RPMI8226 (cell line): Measurements from ENCODE around the gene FAM72B.
A peak's percentile ranks its signal among the peaks of the same experiment; 100 is the strongest.
"Not testable (repeated sequence)": the region's sequence is repeated elsewhere in the genome, so short reads cannot be mapped to it uniquely, and the experiment has no call there.

Experiments used
- DNase-seq: peaks from one replicate; pipeline ENCODE4 v3.0.0-alpha.2; 2015

The FAM72B gene

GRCh38 chr1:121184290-121185127 lies at the start of gene FAM72B, which contains the start of gene SRGAP2C:
FAM72B (minus strand) TSS chr1:121184340; CDS start chr1:121183489, 851 bp downstream.
SRGAP2C (plus strand) TSS chr1:121184975; CDS start chr1:121187447, 2,472 bp downstream.
- peak; percentile 99 for DNase-seq

- not testable (repeated sequence) for DNase-seq
Measured at GRCh38 chr1:121232445-121233125, 48.4 kb upstream of the FAM72B start.

- DNase-seq, result not testable (repeated sequence)
Measured at GRCh38 chr1:121230636-121231035, 46.5 kb upstream of the FAM72B start.

GRCh38 chr1:121227544-121228330 lies 43.6 kb upstream of the FAM72B start:
- DNase-seq, result not testable (repeated sequence)

- DNase-seq, result not testable (repeated sequence)
Measured at GRCh38 chr1:121226925-121227324, 42.8 kb upstream of the FAM72B start.

- not testable (repeated sequence) for DNase-seq
Measured at GRCh38 chr1:121226295-121226904, 42.3 kb upstream of the FAM72B start.

- DNase-seq, result not testable (repeated sequence)
Measured at GRCh38 chr1:121224714-121225113, 40.6 kb upstream of the FAM72B start.

GRCh38 chr1:121221770-121222169 lies 37.6 kb upstream of the FAM72B start:
- peak; percentile 68 for DNase-seq

- not testable (repeated sequence) for DNase-seq
Measured at GRCh38 chr1:121216676-121217075, 32.5 kb upstream of the FAM72B start.

GRCh38 chr1:121215699-121216417 lies 31.7 kb upstream of the FAM72B start:
- not testable (repeated sequence) for DNase-seq

- DNase-seq, result not testable (repeated sequence)
Measured at GRCh38 chr1:121214544-121215156, 30.5 kb upstream of the FAM72B start.

GRCh38 chr1:121213491-121213890 lies 29.4 kb upstream of the FAM72B start:
- DNase-seq, result not testable (repeated sequence)

- not testable (repeated sequence) for DNase-seq
Measured at GRCh38 chr1:121210778-121211177, 26.6 kb upstream of the FAM72B start.

- DNase-seq, result not testable (repeated sequence)
Measured at GRCh38 chr1:121208375-121208774, 24.2 kb upstream of the FAM72B start.

GRCh38 chr1:121207328-121207727 lies 23.2 kb upstream of the FAM72B start:
- not testable (repeated sequence) for DNase-seq

GRCh38 chr1:121205786-121206711 lies 21.9 kb upstream of the FAM72B start:
- not testable (repeated sequence) for DNase-seq

- DNase-seq, result not testable (repeated sequence)
Measured at GRCh38 chr1:121202986-121203385, 18.8 kb upstream of the FAM72B start.

- DNase-seq, result not testable (repeated sequence)
Measured at GRCh38 chr1:121200985-121201981, 17.1 kb upstream of the FAM72B start.

GRCh38 chr1:121200232-121200631 lies 16.1 kb upstream of the FAM72B start:
- not testable (repeated sequence) for DNase-seq
